K562 (cell line): ENCODE measurements around the gene ZNF774. TPM values are rescaled to one million over a fixed set of nuclear protein-coding genes. Genes with fewer than 3 reads are reported as not detected.

Experiments used
- BCOR ChIP-seq: fragments of 450-650 bp; IDR thresholded peaks from 2 replicates; pipeline ENCODE4 v1.6.1; 2016
- BRD9 ChIP-seq: fragments of 450-650 bp; IDR thresholded peaks from 2 replicates; pipeline ENCODE4 v1.6.1; 2018; ENCODE audit warnings: low read depth; ENCODE audit not compliant: partially characterized antibody
- FOXP1 ChIP-seq: sonication (generic); formaldehyde crosslinking; IDR thresholded peaks from 2 replicates; pipeline ENCODE4 v1.8.0; 2022; ENCODE audit warnings: mild to moderate bottlenecking, missing genetic modification reagents
- FUS ChIP-seq: fragments of 200-400 bp; formaldehyde crosslinking; optimal IDR thresholded peaks from 2 replicates; pipeline ENCODE3; 2017; ENCODE audit warnings: low read depth, low read length
- GATAD2B ChIP-seq: fragments of 450-650 bp; IDR thresholded peaks from 2 replicates; pipeline ENCODE4 v1.6.1; 2017; ENCODE audit warnings: mild to moderate bottlenecking, borderline replicate concordance
- KDM4B ChIP-seq, 2 experiments: fragments of 450-650 bp in 1 of 2; sonication (generic) in 1 of 2; IDR thresholded peaks; 2 replicates each; pipeline ENCODE4 v1.6.1; 2016 to 2017; ENCODE audit warnings: borderline replicate concordance in 2 of 2, antibody characterized with exemption in 1 of 2, low read depth in 1 of 2, mild to moderate bottlenecking in 1 of 2
- LCOR ChIP-seq: sonication (generic); formaldehyde crosslinking; IDR thresholded peaks from 2 replicates; pipeline ENCODE4 v1.8.0; 2022; ENCODE audit warnings: mild to moderate bottlenecking, missing genetic modification reagents
- NEUROD1 ChIP-seq: fragments of 150-350 bp; IDR thresholded peaks from 2 replicates; pipeline ENCODE4 v1.6.1; 2014; ENCODE audit warnings: borderline replicate concordance, low read length, low read depth; ENCODE audit not compliant: partially characterized antibody
- NFIX ChIP-seq: fragments of 250-450 bp; sonication (Bioruptor Pico); IDR thresholded peaks from 2 replicates; pipeline ENCODE4 v1.4.0; 2020; ENCODE audit warnings: low read depth, mild to moderate bottlenecking, moderate library complexity
- PHB ChIP-seq: fragments of 250-450 bp; sonication (Bioruptor Pico); IDR thresholded peaks from 2 replicates; pipeline ENCODE4 v1.5.0; 2021
- POLR3A ChIP-seq: IDR thresholded peaks from 2 replicates; pipeline ENCODE4 v1.6.1; 2011; ENCODE audit warnings: borderline replicate concordance, mild to moderate bottlenecking, moderate library complexity; ENCODE audit not compliant: insufficient read length, insufficient read depth; ENCODE audit errors: extremely low read depth
- ZBTB17 ChIP-seq: fragments of 450-650 bp; formaldehyde crosslinking; IDR thresholded peaks from 2 replicates; pipeline ENCODE4 v1.4.0; 2020; ENCODE audit warnings: mild to moderate bottlenecking
- ZC3H4 ChIP-seq: sonication (generic); formaldehyde crosslinking; IDR thresholded peaks from 2 replicates; pipeline ENCODE4 v1.9.0; 2021; ENCODE audit warnings: missing genetic modification reagents, borderline replicate concordance
- ZFP1 ChIP-seq: fragments of 450-650 bp; formaldehyde crosslinking; IDR thresholded peaks from 2 replicates; pipeline ENCODE4 v1.4.0; 2020; ENCODE audit warnings: mild to moderate bottlenecking, mixed read lengths
- ZNF12 ChIP-seq: sonication (generic); formaldehyde crosslinking; IDR thresholded peaks from 2 replicates; pipeline ENCODE4 v1.4.0; 2020; ENCODE audit warnings: mild to moderate bottlenecking, missing genetic modification reagents
- ZNF584 ChIP-seq: fragments of 200-800 bp; sonication (Bioruptor generic); IDR thresholded peaks from 2 replicates; pipeline ENCODE4 v1.6.1; 2016; ENCODE audit warnings: low read depth, mild to moderate bottlenecking, missing genetic modification characterization, missing compliant biosample characterization
- ZZZ3 ChIP-seq: fragments of 450-650 bp; IDR thresholded peaks from 2 replicates; pipeline ENCODE4 v1.6.1; 2016; ENCODE audit warnings: antibody characterized with exemption, mild to moderate bottlenecking, moderate library complexity
- polyA plus RNA-seq, 8 experiments: library from polyadenylated mRNA; depleted of rRNA in 4 of 8; stranded (reverse) in 5 of 8; unstranded in 3 of 8; fragments of >200 nt; fragmentation: Nextera tagmentation in 2 of 8; fragmentation: Illumina TruSeq in 1 of 8; extraction: Ambion mirVana in 2 of 8; extraction: Trizol in 1 of 8; gene quantifications; 2 replicates each; pipeline versions ENCODE4 v1.2.1 to v1.2.3, GENCODE V29; 2011 to 2014; ENCODE audit warnings: inconsistent platforms in 1 of 8, missing spikeins in 1 of 8
- total RNA-seq, 7 experiments: library from RNA; depleted of rRNA in 6 of 7; stranded (reverse); fragments of >200 nt in 6 of 7; fragmentation: Illumina TruSeq in 2 of 7; extraction: Trizol in 2 of 7; gene quantifications; 2 replicates each; pipeline versions ENCODE4 v1.2.1 to v1.2.3, GENCODE V29; 2011 to 2021; ENCODE audit warnings: low replicate concordance in 1 of 7
- TF ChIP-seq, protein P1 (sequence below): fragments of 250-450 bp; sonication (Bioruptor Pico); IDR thresholded peaks from 2 replicates; pipeline ENCODE4 v1.5.0; 2021
- TF ChIP-seq, protein P2 (sequence below): sonication (generic); formaldehyde crosslinking; IDR thresholded peaks from 2 replicates; pipeline ENCODE4 v1.8.0; 2022; ENCODE audit warnings: mild to moderate bottlenecking, missing genetic modification reagents
- TF ChIP-seq, protein P3 (sequence below): IDR thresholded peaks from 2 replicates; pipeline ENCODE4 v1.6.1; 2011; ENCODE audit warnings: borderline replicate concordance, low read depth, mild to moderate bottlenecking, moderate library complexity, low read length; ENCODE audit not compliant: insufficient read depth, poor library complexity, severe bottlenecking
- TF ChIP-seq, protein P4 (sequence below): fragments of 450-650 bp; IDR thresholded peaks from 2 replicates; pipeline ENCODE4 v1.6.1; 2016; ENCODE audit warnings: missing biosample characterization, missing genetic modification characterization

The ZNF774 gene
- total and polyA plus RNA-seq, 9 of the 15 experiments (the other 6 are each of a cell fraction or from before 2014, with no cell fraction given) = 0.32 to 2.0 (median 1.2) TPM

DNA sequence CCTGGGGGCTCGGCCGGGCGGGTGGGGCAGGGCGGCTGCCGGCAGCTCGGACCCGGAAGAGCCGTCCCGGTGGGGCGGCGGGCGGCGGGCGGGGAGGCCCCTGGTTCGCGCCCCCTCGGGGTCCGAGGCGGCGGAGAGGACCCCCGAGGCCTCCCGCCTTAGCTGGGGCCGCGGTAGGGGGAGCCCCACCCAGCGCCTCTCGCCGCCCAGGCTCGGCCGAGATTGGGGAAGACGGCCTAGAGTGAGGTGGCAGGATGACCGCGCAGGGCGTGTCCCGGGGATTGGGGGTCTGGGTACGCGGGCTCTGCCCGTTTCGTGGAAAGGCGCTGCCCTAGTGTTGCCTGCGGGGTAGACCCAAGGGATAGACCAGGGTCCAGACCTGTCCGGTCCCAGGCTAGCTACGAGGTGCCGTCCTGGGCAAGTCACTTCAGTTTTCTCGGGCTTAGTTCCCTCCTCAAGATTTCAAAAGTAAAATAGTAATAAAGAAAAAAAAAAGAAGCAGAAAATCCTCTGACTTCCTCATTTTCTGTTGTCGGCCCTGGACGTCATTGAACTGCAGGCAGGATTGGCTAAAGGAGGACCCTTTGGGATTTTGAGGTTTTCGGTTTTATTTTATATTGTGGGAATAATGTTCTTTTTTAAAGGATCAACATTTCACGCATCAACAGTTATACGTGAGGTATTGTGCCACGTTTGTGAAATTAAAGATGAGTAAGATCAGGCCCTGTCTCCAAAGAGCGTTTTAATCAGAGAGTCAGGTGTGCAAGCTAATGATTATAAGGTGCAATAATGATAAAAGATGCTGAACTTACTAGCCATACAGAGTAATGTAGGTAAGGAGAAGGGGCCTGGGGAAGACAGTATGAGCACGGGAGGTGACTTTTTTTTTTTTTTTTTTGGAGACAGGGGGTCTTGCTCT lies 36.6 kb downstream of the ZNF774 start (continued):
- TF ChIP-seq POLR3A = no peak
- TF ChIP-seq, protein P1, sequence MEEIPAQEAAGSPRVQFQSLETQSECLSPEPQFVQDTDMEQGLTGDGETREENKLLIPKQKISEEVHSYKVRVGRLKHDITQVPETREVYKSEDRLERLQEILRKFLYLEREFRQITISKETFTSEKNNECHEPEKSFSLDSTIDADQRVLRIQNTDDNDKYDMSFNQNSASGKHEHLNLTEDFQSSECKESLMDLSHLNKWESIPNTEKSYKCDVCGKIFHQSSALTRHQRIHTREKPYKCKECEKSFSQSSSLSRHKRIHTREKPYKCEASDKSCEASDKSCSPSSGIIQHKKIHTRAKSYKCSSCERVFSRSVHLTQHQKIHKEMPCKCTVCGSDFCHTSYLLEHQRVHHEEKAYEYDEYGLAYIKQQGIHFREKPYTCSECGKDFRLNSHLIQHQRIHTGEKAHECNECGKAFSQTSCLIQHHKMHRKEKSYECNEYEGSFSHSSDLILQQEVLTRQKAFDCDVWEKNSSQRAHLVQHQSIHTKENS (CRISPR knock-in tag) = no peak
- peak; percentile 5 for TF ChIP-seq NEUROD1
- TF ChIP-seq, protein P2, sequence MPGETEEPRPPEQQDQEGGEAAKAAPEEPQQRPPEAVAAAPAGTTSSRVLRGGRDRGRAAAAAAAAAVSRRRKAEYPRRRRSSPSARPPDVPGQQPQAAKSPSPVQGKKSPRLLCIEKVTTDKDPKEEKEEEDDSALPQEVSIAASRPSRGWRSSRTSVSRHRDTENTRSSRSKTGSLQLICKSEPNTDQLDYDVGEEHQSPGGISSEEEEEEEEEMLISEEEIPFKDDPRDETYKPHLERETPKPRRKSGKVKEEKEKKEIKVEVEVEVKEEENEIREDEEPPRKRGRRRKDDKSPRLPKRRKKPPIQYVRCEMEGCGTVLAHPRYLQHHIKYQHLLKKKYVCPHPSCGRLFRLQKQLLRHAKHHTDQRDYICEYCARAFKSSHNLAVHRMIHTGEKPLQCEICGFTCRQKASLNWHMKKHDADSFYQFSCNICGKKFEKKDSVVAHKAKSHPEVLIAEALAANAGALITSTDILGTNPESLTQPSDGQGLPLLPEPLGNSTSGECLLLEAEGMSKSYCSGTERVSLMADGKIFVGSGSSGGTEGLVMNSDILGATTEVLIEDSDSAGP = no peak
- TF ChIP-seq ZZZ3 = no peak
- TF ChIP-seq, protein P3, sequence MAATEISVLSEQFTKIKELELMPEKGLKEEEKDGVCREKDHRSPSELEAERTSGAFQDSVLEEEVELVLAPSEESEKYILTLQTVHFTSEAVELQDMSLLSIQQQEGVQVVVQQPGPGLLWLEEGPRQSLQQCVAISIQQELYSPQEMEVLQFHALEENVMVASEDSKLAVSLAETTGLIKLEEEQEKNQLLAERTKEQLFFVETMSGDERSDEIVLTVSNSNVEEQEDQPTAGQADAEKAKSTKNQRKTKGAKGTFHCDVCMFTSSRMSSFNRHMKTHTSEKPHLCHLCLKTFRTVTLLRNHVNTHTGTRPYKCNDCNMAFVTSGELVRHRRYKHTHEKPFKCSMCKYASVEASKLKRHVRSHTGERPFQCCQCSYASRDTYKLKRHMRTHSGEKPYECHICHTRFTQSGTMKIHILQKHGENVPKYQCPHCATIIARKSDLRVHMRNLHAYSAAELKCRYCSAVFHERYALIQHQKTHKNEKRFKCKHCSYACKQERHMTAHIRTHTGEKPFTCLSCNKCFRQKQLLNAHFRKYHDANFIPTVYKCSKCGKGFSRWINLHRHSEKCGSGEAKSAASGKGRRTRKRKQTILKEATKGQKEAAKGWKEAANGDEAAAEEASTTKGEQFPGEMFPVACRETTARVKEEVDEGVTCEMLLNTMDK = peak; percentile 36
- no peak for TF ChIP-seq ZNF584
- TF ChIP-seq NFIX (CRISPR knock-in tag) = no peak
- no peak for TF ChIP-seq ZFP1 (CRISPR knock-in tag)
- no peak for TF ChIP-seq BCOR
- no peak for TF ChIP-seq PHB (CRISPR knock-in tag)
- no peak for TF ChIP-seq KDM4B (IDR thresholded peaks at IDR 0.05; ENCODE audit: borderline replicate concordance in 2 of 2, low read depth in 1 of 2)
- TF ChIP-seq GATAD2B = peak; percentile 55; the same call in 1 of the 2 replicates
- TF ChIP-seq BRD9 = no peak
- no peak for TF ChIP-seq ZBTB17 (CRISPR knock-in tag)
- TF ChIP-seq ZC3H4 = peak; percentile 65; the same call in 1 of the 2 replicates
- TF ChIP-seq, protein P4, sequence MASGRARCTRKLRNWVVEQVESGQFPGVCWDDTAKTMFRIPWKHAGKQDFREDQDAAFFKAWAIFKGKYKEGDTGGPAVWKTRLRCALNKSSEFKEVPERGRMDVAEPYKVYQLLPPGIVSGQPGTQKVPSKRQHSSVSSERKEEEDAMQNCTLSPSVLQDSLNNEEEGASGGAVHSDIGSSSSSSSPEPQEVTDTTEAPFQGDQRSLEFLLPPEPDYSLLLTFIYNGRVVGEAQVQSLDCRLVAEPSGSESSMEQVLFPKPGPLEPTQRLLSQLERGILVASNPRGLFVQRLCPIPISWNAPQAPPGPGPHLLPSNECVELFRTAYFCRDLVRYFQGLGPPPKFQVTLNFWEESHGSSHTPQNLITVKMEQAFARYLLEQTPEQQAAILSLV (tag) = no peak
- no peak; the same call in 1 of the 2 replicates for TF ChIP-seq FOXP1 (CRISPR knock-in tag)
- no peak for TF ChIP-seq FUS
- no peak for TF ChIP-seq ZNF12
- 0 out of 2 replicates have a peak, but pooled peaks have one; percentile 25 for TF ChIP-seq LCOR (CRISPR knock-in tag)
